Activated naive CD8-positive, alpha-beta T cell treated with anti-CD3 and anti-CD28 coated beads for 36 hours (primary cell): Measurements from ENCODE around the gene ICAM4. TPM values are rescaled to one million over a fixed set of nuclear protein-coding genes. Genes with fewer than 3 reads are reported as not detected.
A peak's percentile ranks its signal among the peaks of the same experiment; 100 is the strongest.

ENCODE experiments used
- DNase-seq: peaks from one replicate; pipeline ENCODE4 v3.0.0; 2021
- H3K27ac Mint-ChIP-seq: one replicate; pipeline ENCODE4 v1.8.0; 2022; ENCODE audit warnings: mild to moderate bottlenecking, moderate library complexity, mixed read lengths
- H3K27me3 Mint-ChIP-seq: one replicate; pipeline ENCODE4 v1.8.0; 2022; ENCODE audit warnings: mild to moderate bottlenecking, mixed read lengths
- H3K36me3 Mint-ChIP-seq: one replicate; pipeline ENCODE4 v1.8.0; 2021; ENCODE audit warnings: mild to moderate bottlenecking, mixed read lengths
- H3K4me1 Mint-ChIP-seq: one replicate; pipeline ENCODE4 v1.8.0; 2021; ENCODE audit warnings: mixed read lengths
- H3K4me3 Mint-ChIP-seq: one replicate; pipeline ENCODE4 v1.8.0; 2022; ENCODE audit warnings: mild to moderate bottlenecking, moderate library complexity, mixed read lengths
- H3K9me3 Mint-ChIP-seq: one replicate; pipeline ENCODE4 v1.8.0; 2022; ENCODE audit warnings: mixed read lengths
- total RNA-seq, 2 experiments: library from RNA; stranded (reverse); gene quantifications; one replicate each; pipeline ENCODE4 v1.2.3, GENCODE V29; 2021

The ICAM4 gene
- total RNA-seq, 2 experiments from 2014 or later = 0.25 to 0.38 TPM

DNA sequence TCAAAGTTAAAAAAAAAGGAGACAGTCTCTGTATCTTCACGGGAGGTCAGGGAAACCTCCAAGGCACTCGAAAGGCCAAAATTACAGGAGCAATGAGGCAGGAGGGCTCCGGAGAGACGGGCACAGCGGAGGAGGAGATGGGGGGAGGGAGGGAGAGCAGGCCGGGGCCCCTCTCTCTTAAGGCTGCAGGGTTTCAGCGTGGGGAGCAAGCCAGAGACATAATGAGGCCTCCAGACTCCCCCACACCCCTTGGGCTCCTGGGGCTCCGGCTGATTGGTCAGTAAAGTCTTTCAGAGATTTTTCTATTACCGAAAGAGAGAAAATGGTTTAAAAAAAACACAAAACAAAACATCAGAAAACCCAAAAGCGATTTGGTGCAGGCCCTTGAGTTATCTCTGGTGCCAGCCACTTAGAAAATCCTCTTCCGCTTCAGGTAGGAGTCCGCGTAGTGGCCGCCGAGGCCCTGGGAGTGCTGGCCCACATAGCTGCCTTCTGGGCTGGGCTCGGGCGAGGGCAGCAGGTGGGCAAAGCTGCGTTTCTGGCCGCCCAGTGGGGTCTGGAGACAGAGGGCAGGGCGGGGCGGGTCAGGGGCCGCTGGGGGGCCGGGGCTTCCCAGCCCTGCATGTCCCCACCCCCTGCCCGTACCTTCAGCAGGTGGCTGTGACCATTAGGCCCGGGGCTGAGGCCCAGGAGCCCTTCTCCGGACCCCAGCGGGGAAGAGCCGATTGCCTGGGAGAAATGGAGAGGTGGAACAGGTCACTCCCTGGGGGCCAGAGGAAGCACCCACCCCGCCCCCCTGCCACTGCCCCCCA lies 30.5 kb downstream of the ICAM4 start:
- no peak for DNase-seq
- no peaks in the 10 kb centered on the region for H3K9me3 Mint-ChIP-seq
- peaks cover 16% of the 10 kb centered on the region for H3K4me1 Mint-ChIP-seq
- no peaks in the 10 kb centered on the region for H3K27me3 Mint-ChIP-seq
- no peak overlapping the region for H3K4me3 Mint-ChIP-seq
- H3K27ac Mint-ChIP-seq = peak overlapping the region; percentile 72
- H3K36me3 Mint-ChIP-seq = peaks cover 18% of the 10 kb centered on the region

DNA sequence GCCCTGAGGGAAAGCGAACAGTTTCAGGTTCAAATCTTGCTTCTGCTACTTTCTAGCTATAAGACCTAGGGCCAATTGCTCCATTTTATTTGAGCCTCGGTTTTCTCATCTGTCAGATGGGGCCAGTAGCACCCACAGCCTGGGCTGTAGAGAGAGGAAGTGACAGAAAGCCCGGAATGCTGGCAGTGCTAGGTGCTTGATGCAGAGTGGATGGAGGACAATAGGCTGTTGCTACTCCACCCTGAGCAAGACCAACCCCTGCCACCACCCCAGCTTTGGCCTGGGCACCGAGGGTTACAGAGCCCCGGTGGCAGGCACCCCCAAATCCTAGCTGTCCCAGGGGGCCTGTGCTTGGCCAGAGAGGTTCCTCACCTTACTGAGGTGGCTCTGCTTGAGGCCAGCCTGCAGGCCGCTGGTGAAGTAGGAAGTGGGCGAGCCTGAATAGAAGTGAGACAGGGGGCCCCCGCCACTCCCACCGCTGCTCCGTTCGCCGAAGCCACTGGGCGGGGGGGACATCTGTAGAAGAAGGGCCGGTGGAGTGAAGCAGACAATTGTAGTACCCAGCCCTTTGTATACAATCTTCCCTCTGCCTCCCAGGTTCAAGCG lies 31.2 kb downstream of the ICAM4 start:
- H3K9me3 Mint-ChIP-seq = no peaks in the 10 kb centered on the region
- H3K4me3 Mint-ChIP-seq = no peak overlapping the region
- H3K27me3 Mint-ChIP-seq = no peaks in the 10 kb centered on the region
- H3K4me1 Mint-ChIP-seq = peaks cover 16% of the 10 kb centered on the region
- no peak overlapping the region for H3K27ac Mint-ChIP-seq
- DNase-seq = no peak
- H3K36me3 Mint-ChIP-seq = peaks cover 18% of the 10 kb centered on the region

DNA sequence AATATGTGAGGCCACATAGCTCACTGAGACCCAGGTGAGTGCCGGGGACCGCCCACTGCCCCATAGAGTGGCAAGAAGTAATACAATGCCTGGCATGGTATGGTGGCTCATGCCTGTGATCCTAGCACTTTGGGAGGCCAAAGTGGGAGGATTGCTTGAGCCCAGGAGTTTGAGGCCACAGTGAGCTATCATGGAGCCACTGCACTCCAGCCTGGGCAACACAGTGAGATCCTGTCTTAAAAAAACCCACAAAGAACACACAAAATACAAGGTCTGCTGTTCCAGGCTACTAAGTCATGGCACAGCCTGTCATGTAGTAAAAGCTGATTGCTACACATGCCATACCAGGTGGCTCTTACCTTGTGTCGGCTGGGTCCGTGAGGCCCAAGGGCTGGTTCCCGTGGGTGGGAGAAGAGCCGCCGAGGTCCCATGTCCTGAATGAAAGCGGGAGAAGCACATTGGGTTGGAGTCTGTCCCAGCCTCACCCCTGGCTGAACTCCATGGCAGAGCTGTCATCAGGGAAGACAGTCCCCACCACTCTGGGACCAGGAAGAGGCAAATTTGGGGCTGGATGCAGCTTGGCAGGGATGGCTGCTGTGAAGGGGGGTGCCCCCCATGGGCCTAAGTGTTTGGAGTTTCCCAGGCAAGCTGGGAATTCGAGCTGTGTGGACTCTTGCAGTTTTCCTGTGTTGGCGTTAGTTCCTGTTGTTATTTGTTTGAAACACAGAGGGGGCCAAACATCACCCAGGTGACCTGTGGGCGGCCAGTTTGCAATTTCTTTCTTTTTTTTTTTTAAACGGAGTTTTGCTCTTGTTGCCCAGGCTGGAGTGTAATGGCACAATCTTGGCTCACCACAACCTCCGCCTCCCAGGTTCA lies 32.3 kb downstream of the ICAM4 start:
- peaks cover 16% of the 10 kb centered on the region for H3K4me1 Mint-ChIP-seq
- no peak for DNase-seq
- no peaks in the 10 kb centered on the region for H3K9me3 Mint-ChIP-seq
- H3K27ac Mint-ChIP-seq = no peak overlapping the region
- no peaks in the 10 kb centered on the region for H3K27me3 Mint-ChIP-seq
- no peak overlapping the region for H3K4me3 Mint-ChIP-seq
- peaks cover 16% of the 10 kb centered on the region for H3K36me3 Mint-ChIP-seq

DNA sequence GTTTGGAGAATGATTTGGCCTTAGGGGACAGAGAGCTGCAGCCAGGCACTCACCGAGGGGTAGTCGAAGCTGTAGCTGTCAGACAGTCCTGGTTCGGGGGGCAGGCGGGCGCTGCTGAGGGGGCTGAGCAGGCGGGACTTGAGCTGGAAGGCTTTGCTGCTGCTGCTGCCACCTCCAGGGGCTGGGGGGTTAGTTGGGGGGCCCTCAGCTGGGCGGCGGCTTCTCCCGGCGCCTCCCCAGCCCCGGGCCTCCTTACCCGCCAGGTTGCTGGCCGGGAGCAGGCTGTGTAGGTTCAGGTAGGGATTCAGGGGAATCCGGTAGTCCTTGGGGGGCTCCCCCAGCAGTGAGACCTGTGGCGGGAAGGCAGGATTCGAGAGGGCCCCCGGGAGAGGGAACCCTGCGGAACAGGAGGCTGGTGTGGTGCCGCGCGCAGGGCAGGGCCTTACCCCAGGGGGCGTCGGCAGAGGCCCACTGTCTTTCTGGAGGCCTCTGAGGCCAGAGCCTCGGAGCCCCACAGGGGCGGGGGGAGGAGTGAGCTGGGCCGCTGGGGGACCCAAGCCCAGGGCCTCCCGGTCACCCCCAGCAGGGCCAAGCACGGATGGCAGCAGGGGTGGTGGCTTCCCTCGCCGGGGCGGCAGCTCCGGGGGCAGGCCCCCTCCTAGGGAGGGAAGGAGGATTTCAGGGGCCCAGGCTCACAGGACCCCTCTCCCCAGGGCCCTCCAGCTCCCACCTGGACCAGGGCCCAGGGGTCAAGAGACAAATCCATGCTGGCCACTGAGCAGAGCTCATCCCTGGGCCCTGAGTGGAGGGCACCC lies 34.1 kb downstream of the ICAM4 start:
- Mint-ChIP-seq H3K9me3 (no peaks in the 10 kb centered on the region), H3K4me1 (peaks cover 6% of the 10 kb centered on the region), H3K27ac (no peak overlapping the region), H3K4me3 (no peak overlapping the region), H3K27me3 (no peaks in the 10 kb centered on the region), H3K36me3 (peaks cover 12% of the 10 kb centered on the region)
- DNase-seq = no peak

DNA sequence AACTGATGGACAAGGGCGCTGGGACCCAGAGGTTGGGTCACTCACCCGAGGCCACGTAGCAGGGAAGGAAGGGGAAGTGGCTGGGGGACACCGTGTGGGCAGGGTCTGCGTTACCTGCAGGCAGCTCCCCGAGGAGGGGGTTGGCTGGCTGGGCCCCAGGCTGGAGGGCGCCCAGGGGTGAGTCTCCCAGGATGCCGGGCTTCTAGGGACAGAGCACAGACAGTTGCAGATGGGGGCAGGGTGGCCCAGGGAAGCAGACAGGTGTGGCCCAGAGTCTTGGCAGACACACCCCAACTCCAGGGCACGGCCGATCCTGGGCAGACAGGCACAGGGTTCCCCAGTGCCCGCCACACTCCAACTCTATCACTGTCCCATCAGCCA lies 34.7 kb downstream of the ICAM4 start:
- Mint-ChIP-seq H3K27ac (no peak overlapping the region), H3K4me3 (no peak overlapping the region), H3K9me3 (no peaks in the 10 kb centered on the region), H3K27me3 (no peaks in the 10 kb centered on the region), H3K36me3 (peaks cover 6% of the 10 kb centered on the region), H3K4me1 (no peaks in the 10 kb centered on the region)
- no peak for DNase-seq

DNA sequence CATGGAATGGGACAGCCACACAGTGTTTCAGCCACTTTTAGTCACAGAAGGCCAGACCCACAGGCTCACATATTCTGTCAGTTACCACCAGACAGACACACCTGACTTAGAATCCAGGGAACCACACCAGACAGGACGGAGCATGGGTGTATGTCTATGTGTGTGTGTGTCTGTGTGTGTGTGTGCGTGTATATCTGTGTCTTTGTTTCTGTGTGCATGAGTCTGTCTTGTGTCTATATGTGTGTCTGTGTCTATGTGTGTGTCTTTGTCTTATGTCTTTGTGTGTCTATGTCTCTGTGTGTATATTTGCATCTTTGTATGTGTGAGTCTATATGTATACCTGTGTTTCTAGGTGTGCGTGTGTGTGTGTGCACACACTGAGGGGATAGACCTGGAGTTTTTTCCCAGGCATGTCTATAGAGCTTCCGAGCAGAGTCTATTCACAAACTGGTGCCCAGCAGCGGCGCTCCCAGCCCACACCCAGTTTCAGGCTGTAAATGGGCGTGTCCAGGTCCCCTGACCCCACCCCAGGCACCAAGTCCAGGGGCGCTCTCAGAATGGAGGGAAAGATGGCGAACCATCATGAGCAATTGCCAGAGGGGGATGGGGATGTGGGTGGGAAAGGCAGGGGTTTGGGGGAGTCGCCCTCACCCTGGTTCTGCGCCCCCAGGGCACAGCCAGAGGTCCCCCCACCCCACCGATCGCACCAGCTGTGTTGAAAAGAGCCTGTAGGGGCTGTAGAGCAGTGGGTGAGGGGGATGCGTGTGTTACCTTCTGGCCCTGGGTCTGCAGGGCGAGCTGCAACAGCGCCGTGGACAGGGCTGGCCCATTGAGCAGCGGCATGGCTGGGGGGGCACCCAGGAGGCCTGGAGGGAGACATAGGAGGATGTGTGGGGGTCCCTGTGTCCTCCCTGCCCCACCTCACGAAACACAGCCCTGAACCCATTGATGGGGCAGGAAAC lies 35.4 kb downstream of the ICAM4 start:
- DNase-seq = no peak
- peaks cover 4% of the 10 kb centered on the region for H3K36me3 Mint-ChIP-seq
- H3K27ac Mint-ChIP-seq = peak overlapping the region; percentile 2
- H3K9me3 Mint-ChIP-seq = no peaks in the 10 kb centered on the region
- no peaks in the 10 kb centered on the region for H3K4me1 Mint-ChIP-seq
- no peaks in the 10 kb centered on the region for H3K27me3 Mint-ChIP-seq
- no peak overlapping the region for H3K4me3 Mint-ChIP-seq

DNA sequence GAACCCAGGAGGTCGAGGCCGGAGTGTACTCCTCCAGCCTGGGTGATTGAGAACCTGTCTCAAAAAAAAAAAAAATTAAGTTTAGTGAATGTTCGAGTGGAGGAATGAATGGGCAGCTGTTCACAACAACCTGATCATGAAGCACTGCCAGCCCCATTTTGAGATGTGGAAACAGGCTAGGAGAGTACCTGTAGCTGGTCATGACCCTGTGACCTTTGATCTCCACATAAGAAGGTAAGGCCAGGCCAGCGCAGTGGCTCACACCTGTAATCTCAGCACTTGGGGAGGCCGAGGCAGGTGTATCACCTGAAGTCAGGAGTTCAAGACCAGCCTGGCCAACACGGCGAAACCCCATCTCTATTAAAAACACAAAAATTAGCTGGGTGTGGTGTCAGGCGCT lies 39.0 kb downstream of the ICAM4 start:
- DNase-seq = no peak
- no peaks in the 10 kb centered on the region for H3K27me3 Mint-ChIP-seq
- H3K4me1 Mint-ChIP-seq = no peaks in the 10 kb centered on the region
- H3K36me3 Mint-ChIP-seq = peaks cover 15% of the 10 kb centered on the region
- no peaks in the 10 kb centered on the region for H3K9me3 Mint-ChIP-seq
- H3K27ac Mint-ChIP-seq = no peak overlapping the region
- H3K4me3 Mint-ChIP-seq = no peak overlapping the region

DNA sequence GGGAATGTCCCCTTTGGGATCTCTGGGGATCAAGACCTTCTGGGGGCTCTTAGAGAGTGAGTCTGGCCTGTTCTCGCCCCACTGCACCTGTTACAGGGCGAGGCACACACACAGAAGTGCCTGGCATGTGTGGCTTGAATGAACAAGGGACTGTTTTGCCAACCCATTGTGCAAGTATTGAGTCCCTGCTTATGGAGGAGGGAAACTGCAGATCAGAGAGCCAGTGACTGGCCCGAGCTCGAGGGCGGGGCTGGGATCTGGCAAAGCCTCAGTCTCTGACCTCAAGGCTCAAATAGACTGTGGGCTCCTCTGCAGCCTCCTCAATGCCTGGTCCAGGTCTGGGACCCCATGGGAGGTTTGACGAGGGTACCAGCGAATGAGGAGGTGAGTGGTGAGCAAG lies 41.0 kb downstream of the ICAM4 start:
- DNase-seq = no peak
- Mint-ChIP-seq H3K9me3 (no peaks in the 10 kb centered on the region), H3K27ac (no peak overlapping the region), H3K4me3 (no peak overlapping the region), H3K36me3 (peaks cover 22% of the 10 kb centered on the region), H3K4me1 (peaks cover 6% of the 10 kb centered on the region), H3K27me3 (no peaks in the 10 kb centered on the region)

DNA sequence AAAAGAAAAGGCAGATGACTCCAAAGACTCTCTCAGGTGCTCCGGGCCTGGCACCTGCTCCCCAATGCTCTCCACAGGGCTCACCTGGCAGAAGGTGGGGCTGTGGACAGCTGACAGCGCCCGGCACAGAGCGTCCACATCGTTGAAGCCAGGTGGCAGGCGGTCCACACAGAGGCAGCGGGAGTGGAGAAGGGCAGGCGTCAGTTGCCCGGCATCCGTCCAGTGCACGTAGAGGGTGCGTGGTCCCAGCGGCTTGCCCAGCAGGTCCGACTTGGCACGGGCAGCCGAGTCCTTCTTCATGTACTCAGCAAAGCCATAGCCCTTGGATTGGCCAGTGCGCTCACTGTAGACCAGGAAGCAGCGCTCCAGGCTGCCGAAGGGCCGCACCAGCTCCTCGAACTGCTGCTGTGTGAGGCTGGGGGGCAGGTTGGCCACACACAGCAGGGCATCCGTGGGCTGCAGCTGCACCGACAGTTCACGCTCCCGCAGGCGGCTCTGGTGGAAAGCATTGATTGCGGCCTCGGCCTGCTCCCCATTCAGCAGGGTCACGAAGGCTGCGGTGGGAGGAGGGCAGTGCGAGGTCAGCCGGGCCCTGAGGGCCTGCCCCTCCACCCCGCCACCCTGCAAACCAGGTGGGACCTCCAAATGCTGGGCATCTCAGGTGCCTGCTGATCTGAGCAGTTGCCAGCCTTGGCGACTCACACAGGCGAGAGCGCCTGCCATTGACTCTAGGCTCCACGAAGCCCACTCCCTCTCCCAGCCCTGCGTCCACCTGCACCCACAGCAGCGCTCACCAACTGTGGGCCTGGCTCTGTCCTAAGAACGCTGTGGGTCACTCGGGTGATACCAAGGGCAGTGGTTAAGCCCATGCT lies 42.0 kb downstream of the ICAM4 start:
- H3K36me3 Mint-ChIP-seq = peaks cover 30% of the 10 kb centered on the region
- no peaks in the 10 kb centered on the region for H3K27me3 Mint-ChIP-seq
- H3K4me1 Mint-ChIP-seq = peaks cover 9% of the 10 kb centered on the region
- H3K27ac Mint-ChIP-seq = no peak overlapping the region
- no peaks in the 10 kb centered on the region for H3K9me3 Mint-ChIP-seq
- no peak overlapping the region for H3K4me3 Mint-ChIP-seq
- no peak for DNase-seq

DNA sequence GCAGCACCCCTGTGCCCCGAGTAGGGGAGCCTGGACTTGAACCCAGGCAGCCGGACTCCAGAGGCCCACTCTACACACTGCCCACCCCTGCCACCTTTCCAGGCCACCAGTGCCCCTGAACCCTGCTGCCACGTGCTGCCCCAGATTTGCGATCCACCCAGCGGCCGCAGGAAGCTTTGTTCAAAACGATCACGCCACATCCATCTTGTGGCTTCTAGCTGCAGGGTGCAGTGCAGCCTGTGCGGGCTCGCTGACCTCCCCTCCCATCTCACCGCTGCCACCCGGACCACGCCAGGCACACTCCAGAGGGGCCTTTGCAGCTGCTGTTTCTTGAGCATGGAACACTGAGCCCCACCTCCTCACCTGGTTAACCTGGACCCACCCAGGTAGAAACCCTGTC lies 42.8 kb downstream of the ICAM4 start:
- Mint-ChIP-seq H3K27ac (no peak overlapping the region), H3K4me3 (no peak overlapping the region), H3K4me1 (peaks cover 13% of the 10 kb centered on the region), H3K36me3 (peaks cover 33% of the 10 kb centered on the region), H3K9me3 (no peaks in the 10 kb centered on the region), H3K27me3 (no peaks in the 10 kb centered on the region)
- no peak for DNase-seq

DNA sequence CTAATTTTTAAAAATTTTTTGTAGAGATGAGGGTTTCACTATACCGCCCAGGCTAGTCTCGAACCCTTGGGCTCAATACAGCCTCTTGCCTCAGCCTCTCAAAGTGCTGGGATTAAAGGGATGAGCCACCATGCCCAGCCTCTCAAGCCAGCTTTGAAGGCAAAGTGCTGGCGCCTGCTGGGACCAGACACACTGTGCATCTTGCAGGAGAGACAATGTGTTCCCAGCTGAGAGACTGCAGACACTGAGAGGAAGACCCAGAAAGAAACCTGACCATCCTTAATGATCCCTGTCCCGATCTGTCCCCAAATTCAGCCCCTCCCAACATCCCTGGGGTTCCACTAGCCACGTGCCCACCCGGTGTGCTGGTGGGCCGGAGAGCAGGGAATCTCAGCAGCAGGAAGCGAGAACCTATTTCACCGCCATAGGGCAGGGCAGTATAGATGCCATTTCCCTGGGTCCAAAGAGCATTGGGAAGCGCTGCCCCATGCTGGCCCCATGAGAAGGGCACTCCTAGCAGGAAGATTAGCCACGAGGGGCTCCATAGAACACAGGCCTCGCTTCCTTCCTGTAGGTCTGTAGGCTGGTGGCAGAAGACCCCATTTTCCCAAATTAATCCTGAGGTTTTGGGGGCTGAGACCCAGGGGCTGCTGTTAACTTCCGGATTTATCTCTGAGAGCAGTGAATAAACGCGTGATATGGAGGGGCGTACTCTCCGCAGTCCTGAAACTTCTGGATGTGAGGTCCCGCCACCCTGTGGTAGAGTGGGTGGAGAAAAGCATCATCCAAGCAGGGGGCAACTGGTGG lies 45.6 kb downstream of the ICAM4 start:
- Mint-ChIP-seq H3K27ac (peak overlapping the region; percentile 98), H3K9me3 (no peaks in the 10 kb centered on the region), H3K4me1 (peaks cover 13% of the 10 kb centered on the region), H3K4me3 (peak overlapping the region; percentile 97), H3K27me3 (no peaks in the 10 kb centered on the region), H3K36me3 (peaks cover 41% of the 10 kb centered on the region)
- no peak for DNase-seq

DNA sequence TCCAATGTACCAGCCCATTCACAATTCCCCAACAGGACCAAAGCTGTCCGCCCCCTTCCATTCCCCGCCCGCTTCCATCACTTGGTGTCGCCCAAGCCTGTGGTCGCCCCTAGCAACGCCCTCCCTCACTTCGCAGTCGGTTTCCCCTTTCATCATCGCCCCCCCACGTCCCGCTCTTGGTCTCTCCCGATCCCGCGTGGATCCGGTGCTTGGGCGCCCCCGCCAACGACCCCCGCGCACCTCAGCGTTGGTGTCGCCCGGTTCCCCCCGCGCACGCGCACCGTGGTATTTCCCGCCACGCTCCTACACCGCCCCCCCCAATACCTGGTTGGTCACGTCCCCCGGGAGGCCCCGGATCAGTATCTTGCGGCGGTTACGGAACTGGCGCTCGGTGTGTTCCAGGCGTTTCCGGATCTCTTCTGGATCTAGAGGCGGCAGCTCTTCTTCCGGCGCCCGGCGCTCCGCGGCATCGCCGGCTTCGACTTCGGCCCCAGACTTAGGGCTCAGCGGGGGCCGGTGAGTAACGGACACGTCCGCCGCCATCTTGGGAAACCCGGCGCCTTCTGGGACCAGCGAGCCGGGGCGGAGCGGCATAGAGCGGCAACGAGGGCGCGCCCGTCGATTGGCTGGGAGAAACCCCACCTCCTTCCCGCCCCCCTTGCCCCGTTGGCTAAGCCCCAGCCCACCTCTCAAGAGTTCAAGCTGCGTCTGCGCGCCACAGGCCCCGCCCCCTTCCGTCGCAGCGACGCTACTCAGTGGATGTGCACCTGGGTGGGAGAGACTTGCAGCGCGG lies 46.4 kb downstream of the ICAM4 start, which contains the start of gene RAVER1:
TSS of gene RAVER1 (minus strand) at position 565 of the 793 bp plus-strand sequence. CDS start at position 543, 22 bp downstream.
- Mint-ChIP-seq H3K4me3 (peak within 1 kb of the TSS; percentile 97), H3K9me3 (no peaks in the 10 kb centered on the region), H3K4me1 (peaks cover 14% of the 10 kb centered on the region), H3K36me3 (peaks cover 38% of the 10 kb centered on the region), H3K27me3 (no peaks in the 10 kb centered on the region), H3K27ac (peak within 1 kb of the TSS; percentile 98)
- peak; percentile 98 for DNase-seq
